ENCODE data around the gene SKI.

DNA sequence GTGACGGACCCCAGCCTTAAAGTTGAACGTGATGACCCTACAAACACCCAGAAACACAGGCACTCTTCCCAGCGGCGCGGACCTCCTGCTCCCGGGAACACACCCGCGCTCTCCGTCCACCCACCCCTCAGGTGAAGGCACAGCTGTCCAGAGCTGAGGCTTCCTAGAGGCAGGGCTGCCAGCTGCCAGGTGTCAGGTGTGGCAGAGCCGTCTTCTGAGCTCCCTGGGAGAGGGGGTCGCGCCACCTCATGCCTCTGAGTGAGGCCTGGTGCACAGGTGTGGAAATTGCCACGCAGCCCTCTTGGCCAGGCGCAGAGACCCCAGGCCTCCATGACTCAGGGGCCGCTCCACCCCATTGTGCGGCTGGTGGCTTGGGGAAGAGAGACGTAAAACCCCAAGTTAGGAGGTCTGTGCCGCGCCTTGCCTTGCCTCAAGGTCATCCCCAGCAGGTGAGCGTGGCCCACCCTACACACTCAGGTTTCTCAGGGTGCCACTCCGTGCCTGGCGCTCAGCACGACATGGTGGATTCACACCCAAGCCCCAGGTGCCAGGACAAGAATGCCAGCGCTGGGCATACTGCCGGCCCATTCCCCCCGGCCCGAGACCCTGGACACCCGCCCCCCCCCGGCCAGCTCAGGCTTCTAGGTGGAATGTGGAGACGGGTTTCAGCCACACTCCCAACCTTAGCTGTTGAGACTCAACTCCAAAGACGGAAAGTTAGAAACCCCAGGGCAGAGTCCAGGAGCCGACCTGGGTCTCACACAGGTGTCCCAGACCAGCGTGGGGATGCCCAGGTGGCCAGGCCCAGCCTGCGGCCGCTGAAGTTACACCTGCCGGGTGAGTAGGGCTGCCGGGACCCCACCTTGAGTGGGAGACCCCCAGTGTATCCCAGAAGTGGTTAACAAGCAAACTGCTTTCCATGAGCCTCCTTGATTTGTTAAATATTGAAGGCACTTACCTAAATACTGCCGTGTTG is 42.0 kb upstream of the SKI start:
- TF ChIP-seq POLR2A (IDR thresholded peaks at IDR 0.05) (no peak), POLR2AphosphoS5 (IDR thresholded peaks at IDR 0.05; ENCODE audit: insufficient read depth in 1 of 2, low read depth in 1 of 2) (no peak)
- TF ChIP-seq, protein P1, sequence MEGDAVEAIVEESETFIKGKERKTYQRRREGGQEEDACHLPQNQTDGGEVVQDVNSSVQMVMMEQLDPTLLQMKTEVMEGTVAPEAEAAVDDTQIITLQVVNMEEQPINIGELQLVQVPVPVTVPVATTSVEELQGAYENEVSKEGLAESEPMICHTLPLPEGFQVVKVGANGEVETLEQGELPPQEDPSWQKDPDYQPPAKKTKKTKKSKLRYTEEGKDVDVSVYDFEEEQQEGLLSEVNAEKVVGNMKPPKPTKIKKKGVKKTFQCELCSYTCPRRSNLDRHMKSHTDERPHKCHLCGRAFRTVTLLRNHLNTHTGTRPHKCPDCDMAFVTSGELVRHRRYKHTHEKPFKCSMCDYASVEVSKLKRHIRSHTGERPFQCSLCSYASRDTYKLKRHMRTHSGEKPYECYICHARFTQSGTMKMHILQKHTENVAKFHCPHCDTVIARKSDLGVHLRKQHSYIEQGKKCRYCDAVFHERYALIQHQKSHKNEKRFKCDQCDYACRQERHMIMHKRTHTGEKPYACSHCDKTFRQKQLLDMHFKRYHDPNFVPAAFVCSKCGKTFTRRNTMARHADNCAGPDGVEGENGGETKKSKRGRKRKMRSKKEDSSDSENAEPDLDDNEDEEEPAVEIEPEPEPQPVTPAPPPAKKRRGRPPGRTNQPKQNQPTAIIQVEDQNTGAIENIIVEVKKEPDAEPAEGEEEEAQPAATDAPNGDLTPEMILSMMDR (IDR thresholded peaks at IDR 0.05) = no peak
